ENCODE measurements around the gene PUM1. TPM values are rescaled to one million over a fixed set of nuclear protein-coding genes. Genes with fewer than 3 reads are reported as not detected.
A peak's percentile ranks its signal among the peaks of the same experiment; 100 is the strongest.

The PUM1 gene
- polyA plus RNA-seq, 1 donor: 140 TPM

DNA sequence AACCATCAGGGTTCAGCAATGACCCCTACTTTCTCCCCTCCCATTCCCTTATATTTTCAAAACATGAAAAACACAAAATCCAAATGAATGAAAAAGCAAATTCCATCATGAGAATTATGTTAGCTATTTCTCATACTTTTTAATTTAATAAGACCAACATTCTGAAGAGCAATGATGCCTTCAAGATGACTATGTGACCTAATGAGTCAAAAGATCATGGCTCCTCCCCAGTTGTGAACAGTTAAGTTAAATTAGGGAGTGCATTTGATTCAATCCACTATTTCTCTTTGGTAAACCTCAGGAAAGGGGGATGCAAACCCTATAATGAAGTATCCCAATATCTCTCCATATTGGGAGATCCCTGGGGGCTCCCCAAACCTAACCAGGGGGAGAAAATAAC, 36.5 kb downstream of the PUM1 start:
- DNase-seq: no peak

DNA sequence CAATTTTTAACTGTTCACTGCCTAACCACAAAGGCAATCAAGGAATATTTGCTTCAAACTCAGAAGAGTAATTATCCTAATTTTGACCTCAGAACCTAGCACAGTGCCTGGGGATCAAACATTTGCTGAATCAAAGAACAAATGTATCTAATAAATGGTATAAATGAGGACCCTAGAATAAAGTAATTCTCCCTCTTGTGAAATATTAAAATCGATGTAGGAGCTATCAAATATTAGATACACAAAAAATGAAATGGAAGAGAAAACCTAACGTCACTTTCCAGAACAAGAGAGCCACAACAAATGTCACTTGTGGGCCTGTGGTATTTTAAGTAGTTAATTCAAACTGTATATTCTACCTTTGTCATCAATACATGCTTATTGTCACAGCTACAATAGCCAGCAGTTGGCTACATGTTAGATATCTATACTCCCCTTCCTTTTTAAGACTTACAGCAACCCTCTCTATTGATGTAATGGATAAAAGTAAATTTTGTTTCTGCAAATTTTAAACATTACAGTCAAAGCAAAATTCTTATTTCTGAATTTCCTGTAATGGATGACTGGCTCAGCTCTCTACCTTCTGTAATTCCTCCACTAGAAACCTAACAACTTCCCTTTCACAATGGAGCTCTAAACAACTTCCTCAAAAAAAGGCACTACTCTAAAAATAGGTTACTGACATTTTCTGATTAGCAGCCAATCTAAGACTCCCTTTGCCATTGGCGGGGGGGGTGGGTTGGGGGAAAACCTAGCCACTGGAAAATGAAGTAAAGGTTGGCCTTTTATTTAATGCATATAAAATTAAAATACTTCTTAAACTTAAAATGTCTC, 37.6 kb downstream of the PUM1 start:
- DNase-seq: no peak

DNA sequence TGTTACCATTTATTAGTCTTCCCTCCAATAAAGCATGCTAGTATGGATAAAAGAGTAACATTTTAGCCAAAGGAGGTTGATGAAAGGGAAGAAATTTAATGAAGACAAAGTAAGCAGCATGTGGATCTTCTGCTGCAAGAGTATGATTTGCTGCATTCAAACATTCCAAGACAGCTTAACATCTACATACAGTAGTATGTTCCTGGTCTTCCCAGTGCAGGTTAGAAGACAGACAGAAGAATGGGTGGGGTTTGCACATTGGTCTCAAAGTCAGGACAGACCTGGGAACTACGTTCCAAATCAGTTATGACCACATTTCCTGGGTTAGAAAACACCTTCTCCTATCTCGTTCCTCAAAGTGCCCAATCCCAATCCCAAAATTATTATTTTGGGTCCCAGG, 43.3 kb downstream of the PUM1 start:
- no peak for DNase-seq

DNA sequence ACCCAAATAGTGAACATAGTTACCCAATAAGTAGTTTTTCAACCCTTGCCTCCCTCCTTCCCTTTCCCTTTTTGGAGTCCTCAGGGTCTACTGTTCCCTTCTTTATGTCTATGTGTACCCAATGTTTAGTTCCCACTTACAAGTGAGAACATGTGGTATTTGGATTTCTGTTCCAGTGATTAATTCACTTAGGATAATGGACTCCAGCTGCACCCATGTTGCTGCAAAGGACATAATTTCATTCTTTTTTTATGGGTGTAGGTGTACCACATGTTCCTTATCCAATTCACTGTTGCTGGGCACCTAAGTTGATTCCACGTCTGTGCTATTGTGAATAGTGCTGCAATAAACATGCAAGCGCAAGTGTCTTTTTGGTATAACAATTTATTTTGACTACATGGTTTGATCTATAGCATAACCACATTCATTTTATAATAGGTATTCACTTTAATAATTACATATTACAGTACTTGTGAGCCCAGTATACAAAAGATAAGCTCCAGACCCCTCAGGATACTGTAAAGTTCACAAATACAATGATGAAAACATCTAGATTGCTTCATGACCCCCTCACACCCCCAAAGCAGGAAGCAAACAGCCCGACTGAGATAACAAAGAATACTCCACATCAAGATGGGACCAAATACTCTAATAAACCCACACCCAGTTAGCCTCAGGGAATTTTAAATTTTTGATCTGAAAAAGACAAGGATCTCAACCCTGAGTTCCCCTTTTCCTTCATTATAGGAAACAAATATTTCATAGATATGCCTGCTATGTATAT, 45.3 kb downstream of the PUM1 start:
- DNase-seq: no peak

DNA sequence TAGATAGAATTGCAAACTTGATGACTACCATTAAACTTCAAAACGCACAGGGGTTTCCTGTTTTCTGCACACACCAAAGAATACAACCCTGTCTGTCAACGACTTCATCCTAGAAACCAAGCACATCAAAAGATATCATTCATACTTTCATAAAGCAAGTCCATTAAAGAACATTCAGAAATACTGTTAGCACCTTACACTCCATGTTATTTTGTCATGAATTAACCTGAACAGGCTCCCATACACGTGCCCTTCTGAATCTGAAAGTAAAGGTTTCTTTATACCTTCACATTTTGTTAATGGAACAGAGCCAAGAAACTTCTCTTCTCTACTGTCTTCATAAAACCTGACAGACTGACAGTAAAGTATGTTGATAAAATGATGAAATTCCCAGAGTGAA, 46.1 kb downstream of the PUM1 start:
- DNase-seq: no peak

DNA sequence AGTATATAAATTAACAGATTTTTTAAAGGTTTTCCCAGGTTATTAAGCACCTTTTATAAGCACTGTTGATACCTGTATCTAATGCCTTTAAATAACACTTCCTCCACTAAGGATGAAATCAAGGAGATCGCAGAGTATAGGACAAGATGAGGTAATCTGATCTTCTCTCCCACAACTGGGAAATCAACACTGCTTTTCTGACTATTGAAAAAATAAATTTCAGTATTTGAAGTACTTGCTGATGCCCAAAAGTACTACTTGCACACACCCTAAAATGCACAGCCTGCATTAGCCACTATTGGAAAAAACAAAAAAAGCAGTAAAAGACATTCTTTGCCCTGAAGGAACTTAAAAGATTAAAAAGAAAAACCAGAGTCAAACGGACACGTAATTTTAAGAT, 48.6 kb downstream of the PUM1 start:
- DNase-seq: no peak

DNA sequence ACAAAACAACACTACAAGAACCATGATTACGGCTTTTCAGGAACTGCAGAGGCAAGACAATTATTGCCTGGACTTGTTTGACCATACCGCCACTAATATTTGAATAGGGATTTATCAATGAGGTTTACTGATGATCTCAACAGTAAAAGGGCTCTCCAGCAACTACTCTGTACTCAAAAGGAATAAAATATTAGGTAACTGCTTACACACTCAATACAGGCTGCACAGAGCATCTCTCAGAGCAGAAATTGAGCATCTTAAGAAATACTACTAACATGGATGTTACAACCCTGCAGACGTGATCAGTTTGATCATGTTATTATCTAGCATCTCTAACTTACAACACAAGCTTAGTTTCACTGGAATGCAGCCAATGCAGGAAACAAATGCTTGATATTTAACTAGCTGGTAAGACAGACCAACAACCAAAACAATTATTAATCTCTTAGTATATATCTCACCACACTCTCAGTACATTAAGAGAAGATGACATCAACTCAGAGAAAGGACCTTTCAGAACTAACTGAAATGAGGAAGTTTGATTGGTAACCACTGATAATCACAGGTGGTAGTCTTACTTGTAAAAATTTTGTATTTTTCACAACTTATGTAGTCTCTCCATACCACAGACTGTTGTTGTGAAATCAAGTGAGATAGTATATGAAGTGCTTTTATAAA, 52.2 kb downstream of the PUM1 start:
- no peak for DNase-seq

DNA sequence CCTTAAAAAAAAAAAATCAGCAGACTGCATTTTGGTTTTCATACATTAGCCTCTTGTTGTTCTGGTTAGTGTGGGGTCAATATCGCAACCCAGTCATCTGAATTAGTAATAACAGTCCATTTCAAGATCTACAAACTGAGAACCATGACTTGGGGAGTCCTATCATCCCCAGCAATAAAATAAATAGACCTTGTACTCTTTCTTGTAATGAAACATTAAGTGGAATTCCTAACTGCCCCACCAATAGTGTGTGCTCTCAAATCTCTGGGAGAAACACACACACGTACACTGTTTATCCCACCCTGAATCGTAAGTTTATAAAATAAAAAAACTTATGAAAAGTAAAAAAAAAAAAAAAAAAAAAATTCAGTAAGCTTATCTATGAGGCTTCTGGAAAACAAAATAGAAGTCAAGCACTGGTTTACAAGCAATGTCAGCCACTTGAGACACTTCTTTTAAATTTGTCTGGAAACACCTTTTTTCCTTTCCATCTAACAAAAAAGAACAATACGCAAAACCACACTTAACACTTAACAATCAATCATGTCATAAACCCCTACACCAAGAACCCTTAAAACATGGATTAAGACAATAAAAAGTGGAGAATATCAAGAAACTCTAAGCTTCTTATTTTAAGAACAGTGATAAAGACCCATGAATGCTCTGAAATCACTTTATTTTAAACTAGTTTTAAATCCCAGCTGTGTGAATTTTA, 53.1 kb downstream of the PUM1 start:
- no peak for DNase-seq

DNA sequence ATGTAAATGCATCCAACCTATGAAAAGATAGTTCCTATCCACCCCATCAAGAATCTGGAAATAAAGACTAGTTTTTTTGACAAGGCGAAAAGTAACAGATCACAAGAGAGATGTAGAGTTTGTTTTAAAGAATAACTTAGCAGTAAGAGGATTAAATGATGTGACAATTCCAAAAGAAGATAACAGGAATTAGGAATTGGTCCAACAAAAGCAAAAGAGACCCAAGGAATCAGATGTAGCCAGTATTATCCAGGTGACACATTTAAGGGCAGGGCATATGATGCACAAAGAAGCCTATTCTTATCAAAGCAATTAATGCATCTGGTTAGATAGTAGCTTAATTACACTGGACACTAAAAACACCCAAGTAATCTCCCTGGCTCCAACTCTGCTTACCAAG, 53.8 kb downstream of the PUM1 start:
- DNase-seq: no peak

DNA sequence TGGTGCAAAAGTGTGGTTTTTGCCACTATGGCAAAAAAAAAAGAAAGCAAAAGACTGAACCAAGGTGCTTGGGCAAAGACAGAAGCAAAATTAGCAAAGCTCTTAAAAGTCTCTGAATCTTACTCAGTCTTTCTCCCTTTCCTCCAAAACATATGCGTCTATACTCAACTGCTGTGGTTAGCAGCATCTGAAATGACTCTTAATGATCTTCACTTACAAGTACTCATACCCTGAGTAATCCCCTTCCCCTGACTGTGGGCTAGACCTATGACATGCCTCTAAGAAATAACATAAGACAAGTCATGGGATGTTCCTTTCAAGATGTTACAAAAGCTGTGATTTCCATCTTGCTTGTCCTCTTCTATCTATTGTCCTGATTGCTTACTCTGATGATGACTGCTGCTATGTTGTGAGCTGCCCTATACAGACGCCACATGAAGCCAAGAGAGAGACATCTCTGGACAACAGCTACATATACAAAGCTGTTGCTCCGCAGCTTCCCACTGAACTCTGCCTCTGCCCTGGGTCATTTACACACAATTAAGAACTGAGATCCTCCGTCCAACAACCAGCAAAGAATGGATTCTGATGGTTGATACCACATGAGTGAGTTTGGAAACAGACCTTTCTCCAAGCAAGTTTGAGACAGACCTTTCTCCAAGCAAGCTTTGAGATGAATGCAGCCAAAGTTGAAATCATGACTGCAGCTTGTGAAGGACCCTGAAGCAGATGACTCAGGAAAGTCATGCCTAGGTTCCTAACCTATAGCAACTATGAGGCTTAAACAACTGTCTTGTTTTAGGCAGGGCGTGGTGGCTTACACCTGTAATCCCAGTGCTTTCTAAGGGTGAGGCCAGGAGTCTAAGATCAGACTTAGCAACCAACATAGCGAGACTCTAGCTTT, 55.2 kb downstream of the PUM1 start:
- no peak for DNase-seq

DNA sequence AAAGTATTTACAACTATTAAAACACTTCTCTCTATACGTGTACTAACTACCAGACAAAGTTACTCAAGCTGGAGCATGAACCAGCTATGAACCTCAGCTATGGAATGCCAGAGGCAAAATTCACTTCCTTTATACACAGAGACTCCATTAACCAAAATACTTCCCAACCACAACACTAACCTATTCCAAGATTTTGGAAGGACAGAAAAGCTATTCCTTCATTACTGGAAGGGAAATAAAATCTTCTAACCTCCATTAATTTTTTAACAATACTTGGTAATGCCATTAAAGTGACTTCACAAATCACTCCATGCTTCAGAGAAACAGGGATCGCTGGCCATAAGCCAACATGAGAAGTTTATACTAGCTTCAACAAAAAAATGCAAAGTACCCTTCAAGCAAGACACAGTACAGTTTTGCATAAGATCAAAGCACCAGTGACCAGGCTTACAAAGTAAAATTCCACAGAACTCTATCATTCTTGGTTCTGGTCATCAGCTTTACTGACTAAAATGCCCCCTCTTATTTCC, 58.0 kb downstream of the PUM1 start:
- peak; percentile 36 for DNase-seq

DNA sequence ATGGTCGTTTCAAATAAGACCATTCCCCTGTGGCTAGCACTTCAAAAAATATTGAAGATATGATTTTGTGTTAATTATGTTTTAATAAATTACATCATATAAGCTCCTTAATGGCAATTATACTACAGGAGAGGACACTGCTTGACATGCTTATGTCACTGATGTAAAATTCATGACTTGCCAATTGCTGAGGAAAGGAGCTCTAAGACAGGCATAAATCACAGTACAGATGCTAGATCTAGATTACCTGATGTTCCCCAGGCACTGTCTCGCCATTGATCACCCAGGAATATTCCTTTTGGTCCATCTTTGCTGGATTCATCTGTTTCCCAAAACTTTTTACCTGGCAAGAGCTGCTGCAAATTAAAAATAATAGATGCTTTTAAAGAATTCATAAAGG, 58.8 kb downstream of the PUM1 start:
- no peak for DNase-seq

DNA sequence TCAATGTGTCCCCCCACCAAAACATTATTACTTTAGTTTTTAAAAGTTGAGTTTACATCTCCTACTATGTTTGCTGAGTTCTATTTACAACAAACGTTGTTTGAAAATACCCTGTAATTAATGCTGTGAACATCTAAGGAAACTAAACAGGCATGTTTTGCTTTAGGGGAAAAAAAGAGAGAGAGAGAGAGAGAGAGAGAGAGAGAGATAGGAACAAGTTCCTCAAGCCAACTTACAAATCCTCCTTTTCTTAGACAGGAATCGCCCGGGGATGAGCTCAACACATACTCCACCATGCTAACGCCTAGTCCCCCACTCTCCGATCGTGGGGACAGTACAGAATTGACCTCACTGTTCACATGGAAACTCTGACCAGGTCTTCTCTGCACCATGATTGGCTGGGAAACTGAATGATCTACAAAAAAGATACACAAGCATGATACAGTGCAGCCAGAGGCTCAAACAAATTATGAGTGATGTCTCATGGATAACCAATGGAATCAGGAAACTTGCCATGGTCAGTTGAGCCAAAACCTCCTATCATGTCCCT, 59.8 kb downstream of the PUM1 start:
- no peak for DNase-seq

DNA sequence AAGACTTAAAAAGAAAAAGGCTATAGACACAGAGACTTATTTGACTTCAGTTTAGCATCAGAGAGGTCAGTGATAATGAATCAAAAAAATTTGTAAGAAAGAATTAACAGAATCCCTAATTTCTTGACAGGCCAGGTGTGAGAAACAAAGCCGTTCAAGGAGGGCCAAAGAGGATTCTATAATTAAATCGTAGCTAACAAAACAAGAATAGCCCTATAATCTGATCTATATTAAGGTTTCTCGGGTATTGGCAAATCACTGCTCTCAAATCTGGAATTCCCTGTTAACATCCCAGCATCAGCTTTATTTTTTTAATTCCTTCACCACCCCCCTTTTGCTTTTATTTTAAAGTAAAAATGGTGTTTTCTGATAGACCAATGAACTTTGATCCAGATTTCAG, 60.3 kb downstream of the PUM1 start:
- no peak for DNase-seq

DNA sequence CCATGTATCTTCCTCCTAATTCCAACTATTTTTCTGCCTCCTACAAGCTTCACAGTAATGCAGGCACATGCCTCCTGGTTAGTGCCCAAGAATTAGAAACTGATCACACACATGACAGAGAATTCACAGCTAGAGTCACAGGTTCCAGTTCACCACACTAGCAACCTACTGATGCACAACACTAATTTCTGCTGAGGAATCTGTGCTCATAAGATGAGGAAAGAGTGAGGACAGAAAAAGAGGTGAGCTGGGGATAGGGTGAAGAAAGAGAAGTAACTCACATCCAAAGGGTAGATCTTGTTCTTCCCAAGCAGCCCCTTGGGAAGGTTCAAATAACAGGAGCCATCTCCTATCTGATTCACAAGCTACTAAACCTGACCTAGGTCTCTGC, 61.3 kb downstream of the PUM1 start:
- no peak for DNase-seq

DNA sequence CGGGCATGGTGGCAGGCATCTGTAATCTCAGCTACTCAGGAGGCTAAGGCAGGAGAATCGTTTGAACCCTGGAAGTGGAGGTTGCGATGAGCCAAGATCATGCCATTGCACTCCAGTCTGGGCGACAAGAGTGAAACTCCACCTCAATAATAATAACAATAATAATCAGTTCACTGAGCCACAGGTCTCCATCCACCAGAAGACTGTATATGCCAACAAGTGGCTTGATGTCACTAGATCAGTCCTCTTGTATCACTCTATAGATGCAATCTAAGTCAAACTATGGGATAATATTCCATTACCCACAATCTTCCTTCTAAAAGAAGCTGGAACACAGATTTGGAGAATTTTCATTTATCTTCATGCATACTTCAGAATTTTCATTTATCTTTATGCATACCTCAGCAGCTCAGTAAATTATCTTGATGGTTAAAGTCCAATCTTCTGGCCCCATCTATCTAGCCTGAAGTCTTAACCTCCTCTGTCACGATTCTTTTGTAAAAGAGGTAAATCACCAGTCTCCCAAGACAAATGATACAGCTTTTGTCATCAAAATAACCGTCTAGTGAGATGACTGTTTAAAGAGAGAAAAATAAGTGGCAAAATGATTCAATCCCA, 61.8 kb downstream of the PUM1 start:
- no peak for DNase-seq

DNA sequence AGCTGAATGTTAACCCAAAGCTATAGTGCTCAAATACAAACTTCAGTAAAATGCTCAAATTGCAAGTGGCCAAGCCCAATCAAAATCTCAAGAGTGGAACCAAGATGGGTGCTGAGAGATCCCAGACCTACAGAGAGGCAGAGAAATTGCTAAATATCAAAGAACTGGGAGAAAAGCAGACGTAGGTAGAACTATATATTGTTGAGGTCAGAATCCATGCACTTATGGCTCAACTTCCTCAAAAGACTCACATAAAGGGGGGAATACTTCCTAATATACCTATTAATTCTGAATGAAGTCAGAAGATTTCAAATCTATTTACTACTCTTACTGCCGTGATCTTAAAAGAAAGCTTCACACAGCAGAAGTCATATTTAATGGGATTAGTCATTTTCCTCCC, 65.2 kb downstream of the PUM1 start:
- DNase-seq: no peak

DNA sequence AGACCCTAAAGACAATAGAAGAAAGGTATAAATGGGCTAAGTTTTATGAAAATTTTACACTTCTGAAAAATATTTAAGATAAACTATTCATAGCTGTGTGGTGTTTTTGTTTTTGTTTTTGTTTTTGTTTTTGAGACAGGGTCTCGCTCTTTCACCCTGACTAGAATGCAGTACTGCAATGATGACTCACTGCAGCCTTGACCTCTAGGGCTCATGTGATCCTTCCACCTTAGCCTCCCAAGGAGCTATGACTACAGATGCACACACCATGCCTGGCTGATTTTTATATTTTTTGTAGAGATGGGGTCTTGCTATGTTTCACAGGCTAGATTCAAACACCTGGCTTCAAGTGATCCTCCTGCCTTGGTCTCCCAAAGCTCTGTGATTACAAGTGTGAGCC, 66.6 kb downstream of the PUM1 start:
- no peak for DNase-seq

DNA sequence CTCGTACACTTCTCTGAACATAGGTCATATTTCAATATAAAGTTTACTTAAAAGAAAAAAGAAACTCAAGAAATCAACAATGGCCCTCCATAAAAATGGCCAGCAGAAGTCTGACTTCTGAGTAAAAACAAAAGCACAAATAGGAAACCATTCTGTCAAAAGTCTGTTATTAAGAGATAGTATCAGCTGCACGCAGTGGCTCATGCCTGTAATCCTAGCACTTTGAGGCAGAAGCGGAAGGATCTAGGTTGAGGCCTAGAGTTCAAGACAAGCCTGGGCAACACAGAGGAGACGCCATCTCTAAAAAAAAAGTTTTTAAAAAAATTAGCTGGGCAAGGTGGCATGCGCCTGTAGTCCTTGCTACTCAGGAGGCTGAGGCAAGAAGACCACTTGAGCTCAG, 67.3 kb downstream of the PUM1 start:
- DNase-seq: no peak

DNA sequence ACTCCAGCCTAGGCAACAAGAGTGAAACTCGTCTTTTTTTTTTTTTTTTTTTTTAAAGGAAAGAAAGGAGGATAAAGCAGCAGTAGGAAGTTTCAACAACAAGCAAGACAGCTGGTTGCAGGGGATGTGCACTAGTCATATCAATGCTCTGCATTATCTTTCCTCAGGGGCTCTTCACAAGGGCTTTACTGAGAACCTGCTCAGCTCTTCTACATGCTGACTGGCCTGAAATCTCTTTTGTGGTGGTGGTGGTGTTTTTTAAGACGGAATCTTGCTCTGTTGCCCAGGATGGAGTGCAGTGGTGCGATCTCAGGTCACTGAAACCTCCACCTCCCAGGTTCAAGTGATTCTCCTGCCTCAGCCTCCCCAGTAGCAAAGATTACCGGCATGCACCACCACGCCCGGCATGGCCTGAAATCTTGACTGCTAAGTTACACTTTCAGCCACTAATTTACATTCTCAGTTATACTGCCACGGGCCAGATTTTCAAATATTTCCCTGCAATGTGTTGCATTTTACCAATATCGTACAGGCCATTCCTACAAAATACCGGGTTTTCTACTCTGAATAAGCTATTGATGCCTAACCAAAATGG, 68.0 kb downstream of the PUM1 start:
- DNase-seq: no peak

All from left kidney (tissue), 2 donors.